GM19324 (cell line): ENCODE results near the gene CLPTM1.
"Not testable (repeated sequence)": the region's sequence is repeated elsewhere in the genome, so short reads cannot be mapped to it uniquely, and the experiment has no call there.

Experiments used
- ATAC-seq: cut with Tn5 transposase; IDR thresholded peaks from one replicate; pipeline ENCODE4 v1.9.1; 2021; ENCODE audit warnings: mild to moderate bottlenecking, moderate library complexity; ENCODE audit not compliant: unreplicated experiment, low FRiP score

Gene CLPTM1

GRCh38 chr19:44954649-44955504, at the start of gene CLPTM1:
TSS of gene CLPTM1 (plus strand) at chr19:44955380. CDS start at chr19:44955396, 16 bp downstream.
- peak; percentile 83 for ATAC-seq

- ATAC-seq, result no peak
Measured at GRCh38 chr19:44905437-44906160, 49.6 kb upstream of the CLPTM1 start, which contains the start of gene APOE. TSS of gene APOE (plus strand) at chr19:44905796. CDS start at chr19:44906625, 829 bp downstream.

GRCh38 chr19:44907613-44908012, 47.6 kb upstream of the CLPTM1 start:
- no peak for ATAC-seq

- no peak for ATAC-seq
Measured at GRCh38 chr19:44908074-44908835, 46.9 kb upstream of the CLPTM1 start.

- no peak for ATAC-seq
Measured at GRCh38 chr19:44908836-44909261, 46.3 kb upstream of the CLPTM1 start.

GRCh38 chr19:44909775-44910174, 45.4 kb upstream of the CLPTM1 start:
- ATAC-seq, result no peak

- not testable (repeated sequence) for ATAC-seq
Measured at GRCh38 chr19:44911896-44912295, 43.3 kb upstream of the CLPTM1 start.

GRCh38 chr19:44912854-44913253, 42.3 kb upstream of the CLPTM1 start:
- no peak for ATAC-seq

- ATAC-seq, result not testable (repeated sequence)
Measured at GRCh38 chr19:44913512-44914432, 41.4 kb upstream of the CLPTM1 start.

- ATAC-seq, result peak; percentile 88
Measured at GRCh38 chr19:44914433-44915206, 40.6 kb upstream of the CLPTM1 start, which contains the start of gene APOC1. TSS of gene APOC1 (plus strand) at chr19:44914608. CDS start at chr19:44914892, 284 bp downstream.

- ATAC-seq, result no peak
Measured at GRCh38 chr19:44924243-44924725, 30.9 kb upstream of the CLPTM1 start.

- no peak for ATAC-seq
Measured at GRCh38 chr19:44925114-44925891, 29.9 kb upstream of the CLPTM1 start.

GRCh38 chr19:44926245-44927077, 28.7 kb upstream of the CLPTM1 start:
- not testable (repeated sequence) for ATAC-seq

GRCh38 chr19:44927746-44928145, 27.4 kb upstream of the CLPTM1 start:
- no peak for ATAC-seq

GRCh38 chr19:44930088-44930487, 25.1 kb upstream of the CLPTM1 start:
- ATAC-seq, result no peak

- ATAC-seq, result no peak
Measured at GRCh38 chr19:44931541-44931940, 23.6 kb upstream of the CLPTM1 start.

GRCh38 chr19:44939668-44940067, 15.5 kb upstream of the CLPTM1 start:
- ATAC-seq, result no peak
